Activated naive CD8-positive, alpha-beta T cell treated with anti-CD3 and anti-CD28 coated beads, Interleukin-2, amount 50 U/mL, for 16 hours (primary cell): Measurements from ENCODE around the gene ATP2B2.
"Not testable (repeated sequence)": the region's sequence is repeated elsewhere in the genome, so short reads cannot be mapped to it uniquely, and the experiment has no call there.

ENCODE experiments used
- DNase-seq: peaks from one replicate; pipeline ENCODE4 v3.0.0-alpha.2; 2020; ENCODE audit warnings: low read depth, low spot score

ATP2B2 gene

DNA sequence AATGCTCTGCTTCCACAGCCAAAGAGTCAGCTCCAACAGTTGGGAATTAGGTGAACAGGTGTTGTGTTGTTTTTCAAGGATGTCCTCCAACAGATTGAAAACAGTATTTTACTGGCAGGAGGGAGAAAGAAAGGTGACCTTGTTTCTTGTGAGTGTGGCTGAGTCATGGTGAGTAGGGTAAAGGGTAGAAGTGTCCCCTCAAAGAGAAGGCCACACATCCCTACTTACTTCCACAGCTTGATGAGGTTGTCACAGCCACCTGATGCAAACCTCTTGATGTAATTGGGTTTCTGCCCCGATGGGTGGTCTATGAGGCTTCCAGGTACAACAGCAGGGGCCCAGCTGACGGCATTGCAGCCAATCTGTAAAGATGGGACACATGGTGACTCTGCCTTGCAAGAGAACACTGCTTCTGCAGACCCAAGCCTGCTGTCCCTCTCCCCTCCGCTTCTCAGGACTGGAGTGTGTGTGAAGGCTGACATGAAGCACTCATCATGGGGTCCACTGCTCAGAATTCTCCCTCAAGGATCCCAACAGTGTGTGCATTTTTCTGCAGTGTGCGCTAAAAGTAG lies 200.0 kb downstream of the ATP2B2 start:
- no peak for DNase-seq

DNA sequence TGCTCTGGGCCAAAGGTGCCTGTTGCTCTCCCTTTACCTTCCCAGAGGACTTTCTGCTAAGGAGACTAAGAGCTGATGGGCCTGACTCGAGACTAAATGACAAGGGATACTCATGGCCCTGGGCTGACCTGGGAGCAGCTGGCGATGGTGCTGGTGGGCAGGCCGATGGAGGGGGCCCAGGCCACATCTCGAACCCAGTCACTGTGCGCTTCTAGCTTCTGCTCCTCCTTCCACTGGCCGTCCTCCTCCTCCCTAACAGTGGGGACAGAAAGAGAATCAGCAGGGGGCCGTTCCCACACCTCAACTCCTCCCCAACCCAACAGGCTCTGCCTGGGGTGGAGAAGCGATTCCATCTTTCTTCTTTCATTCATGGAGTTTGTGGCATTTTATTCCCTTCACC lies 200.5 kb downstream of the ATP2B2 start:
- no peak for DNase-seq

GRCh38 chr3:10303785-10304184 lies 201.6 kb downstream of the ATP2B2 start:
- no peak for DNase-seq

GRCh38 chr3:10303105-10303504 lies 202.3 kb downstream of the ATP2B2 start:
- no peak for DNase-seq

GRCh38 chr3:10300087-10300486 lies 205.3 kb downstream of the ATP2B2 start:
- DNase-seq, result no peak

DNA sequence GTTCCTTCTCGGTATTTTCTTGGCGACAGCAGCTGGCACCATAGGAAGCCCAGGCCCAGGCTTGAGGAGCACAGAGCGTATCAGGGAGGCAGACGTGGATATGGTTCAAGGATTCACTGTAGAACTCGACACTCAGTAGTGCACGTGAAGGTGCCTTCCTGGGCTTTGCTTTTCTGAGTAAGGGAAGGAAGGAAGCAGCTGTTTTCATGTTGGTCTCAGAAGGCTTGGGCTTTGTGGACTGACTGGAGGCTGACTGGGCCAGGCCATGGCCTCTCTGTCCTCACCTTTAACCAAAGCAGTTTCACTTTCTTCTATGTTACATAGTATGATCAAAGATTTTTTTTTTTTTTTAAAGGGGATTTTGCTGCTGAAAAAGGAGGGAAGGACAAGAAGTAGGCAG lies 205.7 kb downstream of the ATP2B2 start:
- DNase-seq, result no peak

GRCh38 chr3:10299175-10299574 lies 206.2 kb downstream of the ATP2B2 start:
- no peak for DNase-seq

- not testable (repeated sequence) for DNase-seq
These were observed 207.3 kb downstream of the ATP2B2 start for GRCh38 chr3:10298064-10298463.

- no peak for DNase-seq
These were observed 211.3 kb downstream of the ATP2B2 start for GRCh38 chr3:10294030-10294586.

- DNase-seq, result no peak
These were observed 212.6 kb downstream of the ATP2B2 start, which contains the start of gene GHRL for GRCh38 chr3:10292505-10293419. Gene GHRL, minus strand, starts transcription at chr3:10292947. Its CDS starts 2,767 bp downstream, at chr3:10290180.

- DNase-seq, result no peak
These were observed 213.7 kb downstream of the ATP2B2 start for GRCh38 chr3:10291641-10292040.

- no peak for DNase-seq
These were observed 214.8 kb downstream of the ATP2B2 start for GRCh38 chr3:10290481-10291176.

GRCh38 chr3:10289787-10290355 lies 215.5 kb downstream of the ATP2B2 start:
- DNase-seq, result no peak

DNA sequence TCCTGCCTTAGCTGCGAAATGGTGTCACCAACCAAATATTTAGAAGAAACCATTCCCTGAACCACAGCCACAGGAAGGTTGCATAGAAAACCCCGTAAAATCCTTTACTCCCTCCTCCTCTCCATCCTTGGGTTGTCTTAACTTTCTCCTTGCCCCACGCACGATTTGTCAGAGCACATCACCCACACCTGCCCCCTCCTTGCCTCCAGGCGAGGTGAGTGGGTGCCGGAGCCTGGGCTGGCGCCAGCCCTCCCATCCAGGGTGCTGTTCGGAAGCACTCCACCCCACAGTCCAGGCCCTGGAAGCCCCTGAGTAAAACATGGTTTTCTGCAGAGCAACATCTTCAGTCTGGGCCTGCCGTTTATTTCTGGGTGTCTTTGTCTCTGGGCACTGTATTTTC lies 216.3 kb downstream of the ATP2B2 start:
- DNase-seq, result no peak

- DNase-seq, result no peak
These were observed 216.8 kb downstream of the ATP2B2 start for GRCh38 chr3:10288575-10288960.

DNA sequence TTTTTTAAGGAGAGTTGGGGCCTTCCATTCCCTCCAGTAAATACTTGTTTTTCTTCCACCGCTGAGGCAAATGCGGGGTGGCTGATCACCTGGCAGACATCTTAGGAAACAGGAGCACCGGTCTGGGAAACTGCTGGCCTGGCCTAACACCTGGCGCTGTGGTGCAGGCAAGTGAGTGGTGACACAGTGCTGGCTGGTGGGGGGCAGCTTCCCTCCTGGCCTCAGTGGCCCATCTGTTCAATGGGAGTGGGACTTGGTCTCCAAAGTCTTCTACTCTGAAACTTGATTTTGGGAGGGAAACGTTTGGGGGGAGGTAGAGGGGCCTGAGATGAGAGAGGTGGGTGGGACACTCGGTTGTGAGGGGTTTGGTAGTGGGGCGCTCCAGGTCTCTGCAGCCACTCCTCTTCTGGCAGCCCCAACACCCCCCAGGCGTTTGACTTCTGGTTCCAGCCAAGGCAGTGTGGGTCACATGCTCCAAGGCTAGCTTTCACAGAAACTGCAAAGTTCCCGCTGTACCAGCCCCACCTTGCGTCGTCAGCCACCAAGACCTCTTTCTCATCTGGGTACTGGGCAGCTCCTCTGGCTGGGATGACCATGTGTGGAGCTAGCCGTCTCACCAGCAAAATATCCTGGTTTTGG lies 217.3 kb downstream of the ATP2B2 start:
- DNase-seq, result no peak

GRCh38 chr3:10286596-10287295 lies 218.6 kb downstream of the ATP2B2 start:
- DNase-seq, result no peak

- DNase-seq, result no peak
These were observed 219.3 kb downstream of the ATP2B2 start for GRCh38 chr3:10286133-10286524.

DNA sequence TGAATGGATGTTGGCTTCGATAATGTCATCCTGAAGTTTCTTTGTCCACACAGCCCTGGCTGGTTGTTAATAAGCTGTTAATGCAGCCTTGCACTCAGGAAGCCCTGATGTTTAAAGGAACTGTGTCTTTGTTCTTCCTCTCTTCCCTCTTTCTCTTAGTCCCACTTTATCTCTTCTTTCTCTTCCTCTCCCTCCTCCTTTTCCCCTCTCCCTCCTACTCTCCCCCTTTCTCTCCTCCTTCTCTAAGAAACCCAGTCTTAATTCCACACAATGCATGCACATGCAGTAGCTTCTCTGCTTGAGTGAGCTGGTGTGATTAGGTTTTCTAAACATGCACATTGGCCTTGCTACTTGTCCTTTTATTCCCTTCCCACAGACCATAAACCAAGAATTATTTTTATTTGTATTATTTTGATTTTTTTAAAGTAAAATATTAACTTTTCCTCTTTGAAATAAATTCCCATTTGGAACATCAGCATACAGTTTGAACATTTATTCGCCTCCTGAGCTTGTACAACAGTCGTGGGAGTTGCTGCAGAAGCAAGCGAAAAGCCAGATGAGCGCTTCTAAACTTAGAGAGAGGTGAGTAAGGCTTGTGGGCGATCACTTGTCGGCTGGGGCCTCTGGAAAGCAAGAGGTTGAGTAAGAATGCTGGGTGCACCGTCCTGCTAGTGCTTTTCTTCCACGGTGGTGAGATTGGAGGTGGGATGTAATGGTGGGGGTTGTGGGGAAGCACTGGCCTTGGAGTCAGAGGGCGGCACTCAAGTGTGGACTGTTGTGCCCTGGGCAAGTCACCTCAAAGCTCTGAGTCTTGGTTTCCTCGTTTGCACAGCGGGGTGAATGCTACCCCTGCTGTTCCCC lies 219.9 kb downstream of the ATP2B2 start:
- DNase-seq, result no peak

- DNase-seq, result no peak
These were observed 220.9 kb downstream of the ATP2B2 start for GRCh38 chr3:10284496-10284895.
